GM19099 (cell line): ENCODE results near the gene STARD13.

Experiments
- POLR2A ChIP-seq: IDR thresholded peaks from 3 replicates; pipeline ENCODE4 v1.6.1; 2011; ENCODE audit warnings: low read depth; ENCODE audit not compliant: insufficient read length; ENCODE audit errors: extremely low read depth

STARD13 gene

GRCh38 chr13:33057019-33057780 is 228.4 kb downstream of the STARD13 start:
- TF ChIP-seq POLR2A = no peak

DNA sequence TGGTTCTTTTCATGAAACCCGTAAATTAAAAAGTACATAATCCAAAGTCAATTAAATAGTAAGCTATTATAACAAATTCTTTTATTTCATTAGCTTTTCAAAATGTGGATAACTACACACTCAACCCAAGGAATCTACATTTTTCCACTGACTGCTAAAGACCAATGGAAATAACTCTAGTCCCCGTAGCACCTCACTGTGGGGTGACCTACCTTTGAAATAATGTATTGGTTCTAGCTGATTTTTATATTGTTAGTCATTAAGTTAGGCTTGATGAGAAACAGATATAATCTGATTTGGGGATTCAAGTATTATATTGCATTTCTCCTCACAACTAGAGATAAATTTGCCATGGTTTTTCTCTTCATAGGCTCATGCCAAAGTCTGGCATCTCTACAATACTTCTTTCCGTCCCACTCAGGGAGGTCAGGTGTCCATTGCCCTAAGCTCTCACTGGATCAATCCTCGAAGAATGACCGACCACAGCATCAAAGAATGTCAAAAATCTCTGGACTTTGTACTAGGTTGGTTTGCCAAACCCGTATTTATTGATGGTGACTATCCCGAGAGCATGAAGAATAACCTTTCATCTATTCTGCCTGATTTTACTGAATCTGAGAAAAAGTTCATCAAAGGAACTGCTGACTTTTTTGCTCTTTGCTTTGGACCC is 232.0 kb downstream of the STARD13 start:
- TF ChIP-seq POLR2A = no peak
